Activated CD8-positive, alpha-beta memory T cell treated with anti-CD3 and anti-CD28 coated beads, Interleukin-2, amount 50 U/mL, for 24 hours (primary cell): ENCODE data around the gene VENTX.

ENCODE experiments used
- DNase-seq: peaks from one replicate; pipeline ENCODE4 v3.0.0-alpha.2; 2020; ENCODE audit errors: extremely low read depth

VENTX gene

DNA sequence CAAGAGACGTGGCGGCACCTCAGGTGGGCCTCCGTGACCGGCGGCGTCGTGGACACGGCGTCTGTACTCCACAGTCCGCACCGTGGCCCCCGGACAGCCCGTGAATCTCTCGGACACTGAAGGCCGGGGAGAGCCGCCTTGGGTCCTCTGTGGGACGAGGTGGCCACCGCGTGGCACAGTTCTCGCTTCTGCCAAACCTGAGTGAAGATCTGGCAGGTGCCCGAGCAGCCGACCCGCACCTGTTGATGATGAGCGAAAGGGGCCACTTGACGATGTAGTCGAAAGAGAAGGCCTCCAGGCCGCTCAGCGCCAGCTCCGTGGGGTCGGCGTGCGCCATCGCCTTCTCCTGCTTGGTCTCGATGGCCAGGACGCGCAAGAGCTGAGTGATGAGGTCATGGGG is 47.6 kb downstream of the VENTX start:
- DNase-seq = no peak

- DNase-seq = no peak
Measured at GRCh38 chr10:133286366-133286765, 48.7 kb downstream of the VENTX start.

- DNase-seq = no peak
Measured at GRCh38 chr10:133287832-133288500, 50.3 kb downstream of the VENTX start.

GRCh38 chr10:133289761-133290160 is 52.1 kb downstream of the VENTX start:
- DNase-seq = no peak
